ENCODE results near the gene SRSF5.
"Not testable (repeated sequence)": the region's sequence is repeated elsewhere in the genome, so short reads cannot be mapped to it uniquely, and the experiment has no call there.

SRSF5 gene

GRCh38 chr14:69811227-69811867 is 44.4 kb downstream of the SRSF5 start:
- DNase-seq = no peak

DNA sequence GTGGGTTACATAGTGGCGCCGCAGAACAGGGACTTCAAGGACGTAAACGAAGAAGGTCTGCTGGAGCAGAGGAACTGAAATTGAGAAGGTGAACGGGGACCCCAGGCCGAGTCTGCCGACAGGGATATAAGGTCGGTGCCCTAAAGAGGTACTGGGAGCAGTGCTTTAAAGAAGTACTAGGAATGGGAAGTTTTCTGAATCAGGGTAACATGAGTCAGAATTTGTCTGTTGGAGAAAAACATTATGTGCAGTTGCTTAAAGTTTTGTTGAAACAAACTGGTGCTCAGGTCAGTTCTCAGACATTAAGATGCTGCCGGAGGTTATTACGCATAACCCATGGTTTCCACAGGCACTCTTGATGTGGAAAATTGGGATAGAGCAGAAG is 44.9 kb downstream of the SRSF5 start:
- no peak for DNase-seq

GRCh38 chr14:69812711-69813110 is 45.8 kb downstream of the SRSF5 start:
- DNase-seq = no peak

DNA sequence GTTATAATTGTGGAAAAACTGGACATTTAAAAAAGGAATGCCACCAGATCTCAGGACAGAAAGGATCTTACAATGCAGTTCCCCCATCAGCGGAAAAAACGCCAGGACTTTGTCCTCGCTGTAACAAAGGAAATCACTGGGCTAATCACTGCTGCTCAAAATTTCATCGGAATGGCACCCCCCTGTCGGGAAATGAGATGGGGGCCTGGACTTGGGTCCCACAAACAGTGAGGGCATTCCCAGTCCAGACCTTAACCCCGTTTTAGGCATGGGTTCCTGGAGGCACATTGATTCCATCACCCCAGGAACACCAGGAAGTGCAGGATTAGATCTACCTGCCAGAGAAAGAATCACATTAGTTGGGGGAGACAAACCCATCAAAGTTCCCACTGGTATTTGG is 46.4 kb downstream of the SRSF5 start:
- not testable (repeated sequence) for DNase-seq

- no peak for DNase-seq
Measured at GRCh38 chr14:69814397-69814796, 47.5 kb downstream of the SRSF5 start.

DNA sequence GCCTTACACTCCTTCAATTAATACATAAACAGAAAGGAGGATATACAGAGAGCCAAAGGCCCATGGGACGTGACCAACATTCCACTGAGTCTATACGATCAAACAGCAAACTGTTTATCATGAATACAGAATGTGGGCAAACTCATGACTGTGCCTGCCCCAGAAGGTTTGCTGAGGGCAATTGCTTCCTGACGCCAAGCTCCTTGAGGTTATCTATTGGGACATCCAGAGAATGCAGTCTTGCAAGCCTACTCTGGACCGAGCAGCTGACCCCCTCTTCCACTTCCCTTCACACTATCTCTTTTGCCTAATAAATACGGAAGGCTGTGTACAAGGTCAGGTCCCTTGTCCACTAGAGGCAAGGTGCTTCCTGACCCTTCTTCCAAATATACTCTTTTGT is 48.6 kb downstream of the SRSF5 start:
- no peak for DNase-seq

- DNase-seq = no peak
Measured at GRCh38 chr14:69816216-69816615, 49.3 kb downstream of the SRSF5 start.

GRCh38 chr14:69818758-69819191 is 51.8 kb downstream of the SRSF5 start:
- DNase-seq = peak; percentile 50 to 60

GRCh38 chr14:69819607-69820006 is 52.7 kb downstream of the SRSF5 start:
- no peak for DNase-seq

DNA sequence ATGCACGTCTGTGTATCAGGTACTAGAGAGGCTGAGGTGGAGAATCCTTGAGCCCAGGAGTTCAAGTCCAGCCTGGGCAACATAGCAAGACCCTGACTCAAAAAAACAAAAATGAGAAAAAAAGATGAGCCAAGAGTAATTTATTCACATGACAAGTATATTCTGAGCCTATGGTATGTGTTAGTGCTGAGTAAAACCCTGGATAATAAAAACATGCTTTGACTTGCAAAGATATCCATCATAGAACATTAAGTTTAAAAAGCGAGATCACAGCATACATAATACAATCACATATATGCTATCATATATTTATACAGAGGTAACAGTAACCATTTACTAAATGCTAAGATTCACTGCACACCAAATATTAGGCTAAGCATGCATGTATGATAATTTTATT is 54.0 kb downstream of the SRSF5 start:
- DNase-seq = no peak
